ENCODE results near the gene XAB2. TPM values are rescaled to one million over a fixed set of nuclear protein-coding genes. Genes with fewer than 3 reads are reported as not detected.

Gene XAB2
- total RNA-seq, 1 donor from 2014 or later: 32.8 TPM

DNA sequence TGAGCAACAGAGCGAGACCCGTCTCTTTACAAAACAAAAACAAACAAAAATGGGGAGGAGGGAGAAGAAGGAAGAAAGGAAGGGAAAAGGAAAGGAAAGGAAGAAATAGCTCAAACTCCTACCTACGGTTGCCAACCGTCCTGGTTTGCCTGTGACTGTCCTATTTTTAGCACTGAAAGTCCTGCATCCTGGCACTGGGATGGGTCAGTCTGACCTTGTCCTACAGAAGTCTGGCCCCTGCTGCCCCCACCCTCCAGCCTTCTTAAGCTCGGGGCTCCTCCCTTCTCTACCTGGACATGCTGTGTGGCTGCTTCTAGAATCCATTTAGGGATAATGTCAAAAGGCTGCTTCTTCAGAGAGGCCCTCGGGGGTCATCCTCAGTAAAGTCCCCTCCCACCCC, 6.3 kb upstream of the XAB2 start:
- Mint-ChIP-seq H3K4me1 (ENCODE audit: low read depth, unreplicated experiment) (peaks cover 15% of the 10 kb centered on the region), H3K27ac (ENCODE audit: unreplicated experiment) (no peak overlapping the region), H3K9me3 (ENCODE audit: unreplicated experiment) (peaks cover 15% of the 10 kb centered on the region), H3K36me3 (ENCODE audit: unreplicated experiment) (no peaks in the 10 kb centered on the region), H3K27me3 (ENCODE audit: unreplicated experiment) (peaks cover 19% of the 10 kb centered on the region), H3K4me3 (ENCODE audit: unreplicated experiment) (no peak overlapping the region)
- DNase-seq: no peak
- TF ChIP-seq, protein P1, sequence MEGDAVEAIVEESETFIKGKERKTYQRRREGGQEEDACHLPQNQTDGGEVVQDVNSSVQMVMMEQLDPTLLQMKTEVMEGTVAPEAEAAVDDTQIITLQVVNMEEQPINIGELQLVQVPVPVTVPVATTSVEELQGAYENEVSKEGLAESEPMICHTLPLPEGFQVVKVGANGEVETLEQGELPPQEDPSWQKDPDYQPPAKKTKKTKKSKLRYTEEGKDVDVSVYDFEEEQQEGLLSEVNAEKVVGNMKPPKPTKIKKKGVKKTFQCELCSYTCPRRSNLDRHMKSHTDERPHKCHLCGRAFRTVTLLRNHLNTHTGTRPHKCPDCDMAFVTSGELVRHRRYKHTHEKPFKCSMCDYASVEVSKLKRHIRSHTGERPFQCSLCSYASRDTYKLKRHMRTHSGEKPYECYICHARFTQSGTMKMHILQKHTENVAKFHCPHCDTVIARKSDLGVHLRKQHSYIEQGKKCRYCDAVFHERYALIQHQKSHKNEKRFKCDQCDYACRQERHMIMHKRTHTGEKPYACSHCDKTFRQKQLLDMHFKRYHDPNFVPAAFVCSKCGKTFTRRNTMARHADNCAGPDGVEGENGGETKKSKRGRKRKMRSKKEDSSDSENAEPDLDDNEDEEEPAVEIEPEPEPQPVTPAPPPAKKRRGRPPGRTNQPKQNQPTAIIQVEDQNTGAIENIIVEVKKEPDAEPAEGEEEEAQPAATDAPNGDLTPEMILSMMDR (IDR thresholded peaks at IDR 0.05; ENCODE audit: partially characterized antibody, unreplicated experiment): no peak

DNA sequence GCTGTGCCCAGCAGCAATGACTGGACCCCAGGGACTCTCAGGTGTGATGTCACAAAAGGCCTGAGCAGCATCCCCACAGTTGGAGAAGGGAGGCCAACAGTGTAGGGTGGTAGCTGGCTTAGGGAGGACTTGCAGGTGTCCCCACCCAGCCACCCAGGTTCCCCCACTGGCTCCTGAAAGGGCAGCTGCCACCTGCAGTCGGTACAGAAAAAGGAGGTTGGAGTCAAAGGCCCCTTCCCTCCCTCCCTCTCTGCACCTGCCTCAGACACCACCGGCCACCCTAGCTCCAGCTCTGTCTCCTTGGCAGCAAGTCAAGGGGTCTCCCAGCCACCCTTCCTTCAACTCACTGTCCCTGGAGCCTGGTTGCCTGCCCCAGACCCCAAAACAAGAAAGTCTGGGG, 4.4 kb upstream of the XAB2 start, which contains the start of gene PCP2:
PCP2 (minus strand) TSS at position 22 of the 400 bp plus-strand sequence. CDS start 262 bp downstream, outside the sequence.
- peaks cover 14% of the 10 kb centered on the region for H3K9me3 Mint-ChIP-seq (ENCODE audit: unreplicated experiment)
- no peak within 1 kb of the TSS for H3K4me3 Mint-ChIP-seq (ENCODE audit: unreplicated experiment)
- peaks cover 18% of the 10 kb centered on the region for H3K27me3 Mint-ChIP-seq (ENCODE audit: unreplicated experiment)

DNA sequence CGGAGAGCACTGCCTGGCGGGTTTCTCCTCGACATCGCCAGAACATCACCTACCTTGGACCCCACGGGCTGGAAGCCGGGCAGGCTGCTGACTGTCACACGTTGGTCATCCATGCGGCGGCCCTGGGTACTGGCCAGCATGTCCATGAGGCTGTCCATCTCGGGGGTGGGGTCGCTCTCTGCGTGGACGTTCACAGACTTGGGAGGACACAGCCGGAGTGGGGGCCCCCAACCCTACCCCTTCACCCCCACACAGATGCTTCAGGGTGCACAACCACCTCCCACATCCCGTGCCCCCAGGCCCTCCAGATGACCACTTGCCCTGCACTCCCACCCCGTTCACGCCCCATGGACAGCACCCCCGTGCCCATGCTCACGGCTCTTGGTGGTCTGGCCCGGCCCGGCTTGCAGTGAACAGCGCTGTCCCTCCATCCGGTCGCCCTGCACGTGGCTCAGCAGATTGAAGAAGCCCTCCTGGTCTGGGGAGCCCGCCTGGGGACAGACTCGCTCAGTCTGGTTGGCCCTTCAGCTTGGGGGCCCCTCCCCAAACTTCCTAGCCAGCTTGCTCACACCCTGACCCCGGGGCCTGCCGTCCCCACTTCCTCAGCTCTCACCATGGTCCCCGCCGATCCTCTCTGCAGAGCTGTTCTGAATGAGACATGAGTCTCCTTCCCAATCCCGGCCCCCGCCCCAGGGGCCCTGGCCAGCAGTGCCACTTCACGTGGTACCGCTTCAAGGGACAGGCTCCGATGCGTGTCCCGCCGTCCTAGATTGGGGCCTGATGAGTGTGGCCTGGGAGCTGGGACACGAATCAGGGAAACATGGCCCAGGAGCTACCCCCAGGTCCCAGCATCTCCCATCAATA, 3.2 kb upstream of the XAB2 start:
- Mint-ChIP-seq H3K4me1 (ENCODE audit: low read depth, unreplicated experiment) (peaks cover 11% of the 10 kb centered on the region), H3K27ac (ENCODE audit: unreplicated experiment) (no peak overlapping the region), H3K9me3 (ENCODE audit: unreplicated experiment) (peaks cover 14% of the 10 kb centered on the region), H3K36me3 (ENCODE audit: unreplicated experiment) (no peaks in the 10 kb centered on the region), H3K4me3 (ENCODE audit: unreplicated experiment) (no peak overlapping the region), H3K27me3 (ENCODE audit: unreplicated experiment) (peaks cover 20% of the 10 kb centered on the region)
- TF ChIP-seq, protein P1 (IDR thresholded peaks at IDR 0.05; ENCODE audit: partially characterized antibody, unreplicated experiment): no peak
- no peak for DNase-seq

More for the DNA sequence above, 4.4 kb upstream of the XAB2 start, which contains the start of gene PCP2:
- Mint-ChIP-seq H3K4me1 (ENCODE audit: low read depth, unreplicated experiment) (peaks cover 6% of the 10 kb centered on the region), H3K36me3 (ENCODE audit: unreplicated experiment) (no peaks in the 10 kb centered on the region), H3K27ac (ENCODE audit: unreplicated experiment) (no peak within 1 kb of the TSS)
- DNase-seq: no peak
- TF ChIP-seq, protein P1 (IDR thresholded peaks at IDR 0.05; ENCODE audit: partially characterized antibody, unreplicated experiment): no peak

DNA sequence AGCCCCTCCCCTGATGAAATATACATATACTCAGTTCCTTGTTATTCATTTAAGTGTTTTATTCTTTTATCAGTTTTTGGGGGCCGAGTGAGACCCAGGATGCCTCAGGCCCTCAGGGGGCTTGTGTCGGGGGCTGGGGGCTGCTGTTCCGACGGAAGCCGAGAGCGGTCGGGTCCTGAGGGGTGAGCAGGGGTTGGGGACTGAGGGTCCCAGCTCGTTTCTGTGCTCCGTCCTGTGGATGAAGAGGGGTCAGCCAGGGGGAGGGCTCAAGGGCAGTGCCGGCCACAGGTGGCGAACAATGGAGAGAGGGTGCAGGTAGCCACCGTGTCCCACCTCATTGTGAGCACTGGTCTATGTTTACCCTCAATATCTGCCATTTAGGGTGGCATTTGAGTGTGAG, 2.2 kb upstream of the XAB2 start:
- TF ChIP-seq, protein P1 (IDR thresholded peaks at IDR 0.05; ENCODE audit: partially characterized antibody, unreplicated experiment): no peak
- peaks cover 11% of the 10 kb centered on the region for H3K4me1 Mint-ChIP-seq (ENCODE audit: low read depth, unreplicated experiment)
- no peaks in the 10 kb centered on the region for H3K36me3 Mint-ChIP-seq (ENCODE audit: unreplicated experiment)
- no peak for DNase-seq
- H3K9me3 Mint-ChIP-seq (ENCODE audit: unreplicated experiment): peaks cover 16% of the 10 kb centered on the region
- no peak overlapping the region for H3K27ac Mint-ChIP-seq (ENCODE audit: unreplicated experiment)
- peaks cover 18% of the 10 kb centered on the region for H3K27me3 Mint-ChIP-seq (ENCODE audit: unreplicated experiment)
- H3K4me3 Mint-ChIP-seq (ENCODE audit: unreplicated experiment): no peak overlapping the region
